Measurements from ENCODE around the gene PLA2R1. TPM values are rescaled to one million over a fixed set of nuclear protein-coding genes. Genes with fewer than 3 reads are reported as not detected.
"Not testable (repeated sequence)": the region's sequence is repeated elsewhere in the genome, so short reads cannot be mapped to it uniquely, and the experiment has no call there.

PLA2R1 gene
- polyA plus RNA-seq, 2 of the 4 experiments (the other 2 are of a cell fraction) = 3.3 to 6.8 TPM

GRCh38 chr2:159971365-159972152 lies 90.9 kb downstream of the PLA2R1 start:
- TF ChIP-seq KDM1A (IDR thresholded peaks at IDR 0.05; ENCODE audit: low read depth) (no peak), RARB (CRISPR knock-in tag; IDR thresholded peaks at IDR 0.05) (no peak), NR3C1 (IDR thresholded peaks at IDR 0.05) (no peak), NFE2L2 (conservative IDR thresholded peaks at IDR 0.05; ENCODE audit: low read length) (no peak), MAFK (IDR thresholded peaks at IDR 0.05; ENCODE audit: partially characterized antibody) (peak; percentile 77), SREBF2 (IDR thresholded peaks at IDR 0.05) (no peak)
- ATAC-seq (no peak), FAIRE-seq (no peak), DNase-seq (ENCODE audit: low read depth in 1 of 2, low spot score in 1 of 2) (no peak)
- Histone ChIP-seq H3K4me1 (no peaks in the 10 kb centered on the region), H3K4me3 (no peak overlapping the region), H3K4me2 (no peak overlapping the region), H3K27ac (no peak overlapping the region), H3K9me3 (no peaks in the 10 kb centered on the region)
- WGBS (ENCODE audit: missing lambda C conversion rate) = 79% methylated on average over 7 of the region's 7 CpGs
- CTCF ChIA-PET = no interaction called here
- POLR2A ChIA-PET = no interaction called here

- CTCF ChIA-PET = interaction anchor here (0.8 kb wide), 1 partner anchor 27 kb away, joined by 3 read pairs; no protein-coding TSS in a partner anchor
- H3K27ac ChIP-seq; H3K4me2 ChIP-seq; FAIRE-seq; DNase-seq (ENCODE audit: low read depth in 1 of 2, low spot score in 1 of 2); H3K4me1 ChIP-seq; H3K9me3 ChIP-seq; POLR2A ChIA-PET; ATAC-seq; H3K4me3 ChIP-seq: not testable (repeated sequence)
- 81% methylated on average over 1 of the region's 1 CpG for WGBS (ENCODE audit: missing lambda C conversion rate)
Measured at GRCh38 chr2:159970548-159970947, 91.9 kb downstream of the PLA2R1 start.

- TF ChIP-seq MAFK (IDR thresholded peaks at IDR 0.05; ENCODE audit: partially characterized antibody) = no peak
- no peak for TF ChIP-seq ZFP36 (IDR thresholded peaks at IDR 0.05; ENCODE audit: borderline replicate concordance, partially characterized antibody)
- TF ChIP-seq HES2 (IDR thresholded peaks at IDR 0.05) = no peak
- no peak for TF ChIP-seq EHF (CRISPR knock-in tag; IDR thresholded peaks at IDR 0.05)
- no peak for TF ChIP-seq POLR2AphosphoS2 (conservative IDR thresholded peaks at IDR 0.05; ENCODE audit: low read length)
- no peak for TF ChIP-seq RNF2 (IDR thresholded peaks at IDR 0.05; ENCODE audit: borderline replicate concordance, low read depth)
- TF ChIP-seq KDM1A (IDR thresholded peaks at IDR 0.05; ENCODE audit: low read depth) = no peak
- no peak for TF ChIP-seq HOXA7 (CRISPR knock-in tag; IDR thresholded peaks at IDR 0.05)
- peak; percentile 81 to 86 for TF ChIP-seq RAD21 (conservative IDR thresholded peaks at IDR 0.05 in 1 of 2, IDR thresholded peaks at IDR 0.05 in 1 of 2)
- TF ChIP-seq PHF8 (IDR thresholded peaks at IDR 0.05; ENCODE audit: borderline replicate concordance, low read depth) = no peak
- TF ChIP-seq ELK1 (IDR thresholded peaks at IDR 0.05; ENCODE audit: low read depth, low read length) = no peak
- TF ChIP-seq TFCP2L1 (CRISPR knock-in tag; IDR thresholded peaks at IDR 0.05) = no peak
- peak; percentile 58 for TF ChIP-seq SMC3 (IDR thresholded peaks at IDR 0.05)
- TF ChIP-seq NPAS2 (CRISPR knock-in tag; IDR thresholded peaks at IDR 0.05; ENCODE audit: borderline replicate concordance) = no peak
- TF ChIP-seq RCOR1 (IDR thresholded peaks at IDR 0.05; ENCODE audit: low read depth, low read length) = no peak
- TF ChIP-seq CTCF (IDR thresholded peaks at IDR 0.05) = peak; percentile 70
- Histone ChIP-seq H3K27ac (no peak overlapping the region), H3K4me1 (no peaks in the 10 kb centered on the region), H3K9me3 (no peaks in the 10 kb centered on the region), H3K4me2 (no peak overlapping the region), H3K4me3 (no peak overlapping the region)
- WGBS (ENCODE audit: missing lambda C conversion rate) = 0% methylated on average over 2 of the region's 2 CpGs
- ChIA-PET POLR2A (interaction anchor here (0.5 to 0.6 kb wide), 2 partner anchors 256 kb away, joined by 3 to 4 read pairs; partner anchors contain the start of gene MARCHF7), CTCF (interaction anchor here (0.7 to 2.4 kb wide), 8 partner anchors 9 to 719 kb away, joined by 3 to 13 read pairs (median 3); no protein-coding TSS in a partner anchor)
- ATAC-seq (peak; percentile 89; a peak in 5 of 6 replicates), FAIRE-seq (no peak), DNase-seq (ENCODE audit: low read depth in 1 of 2, low spot score in 1 of 2) (peak; percentile 18 to 41)
Measured at GRCh38 chr2:159968279-159968900, 94.0 kb downstream of the PLA2R1 start.

All from A549 (cell line).